GM23248 (cell line): Measurements from ENCODE around the gene CCDC157. TPM values are rescaled to one million over a fixed set of nuclear protein-coding genes. Genes with fewer than 3 reads are reported as not detected.

Experiments used
- DNase-seq: peaks from one replicate; pipeline ENCODE4 v3.0.0-alpha.2; 2015
- H2AFZ ChIP-seq: fragments of 200-600 bp; sonication (generic); 2 replicates; pipeline ENCODE4 v1.6.1; 2016; ENCODE audit warnings: antibody characterized with exemption
- H3F3A ChIP-seq: fragments of 200-600 bp; sonication (generic); 2 replicates; pipeline ENCODE4 v1.6.1; 2016; ENCODE audit warnings: mild to moderate bottlenecking, antibody characterized with exemption, mixed run types; ENCODE audit not compliant: insufficient read depth
- H3K27ac ChIP-seq: fragments of 200-600 bp; sonication (generic); 2 replicates; pipeline ENCODE4 v1.5.1; 2016; ENCODE audit warnings: mild to moderate bottlenecking
- H3K27me3 ChIP-seq: fragments of 200-600 bp; sonication (generic); replicated peaks from 2 replicates; pipeline ENCODE4 v1.6.1; 2016; ENCODE audit warnings: mild to moderate bottlenecking; ENCODE audit not compliant: insufficient read depth
- H3K36me3 ChIP-seq: fragments of 200-600 bp; sonication (generic); 2 replicates; pipeline ENCODE4 v1.6.1; 2016; ENCODE audit warnings: low read depth, mild to moderate bottlenecking
- H3K4me1 ChIP-seq: fragments of 200-600 bp; sonication (generic); 2 replicates; pipeline ENCODE4 v1.6.1; 2016; ENCODE audit warnings: mild to moderate bottlenecking; ENCODE audit not compliant: insufficient read depth
- H3K4me2 ChIP-seq: fragments of 200-600 bp; sonication (generic); one replicate; pipeline ENCODE4 v1.6.1; 2016; ENCODE audit warnings: mild to moderate bottlenecking; ENCODE audit not compliant: unreplicated experiment
- H3K4me3 ChIP-seq: fragments of 200-600 bp; sonication (generic); 2 replicates; pipeline ENCODE4 v1.5.1; 2016; ENCODE audit warnings: mild to moderate bottlenecking
- H3K79me2 ChIP-seq: fragments of 200-600 bp; sonication (generic); 2 replicates; pipeline ENCODE4 v1.6.1; 2016; ENCODE audit warnings: mild to moderate bottlenecking; ENCODE audit not compliant: insufficient read depth
- H3K9ac ChIP-seq: fragments of 200-600 bp; sonication (generic); 2 replicates; pipeline ENCODE4 v1.6.1; 2016; ENCODE audit warnings: mild to moderate bottlenecking
- H3K9me2 ChIP-seq: fragments of 200-600 bp; sonication (generic); 2 replicates; pipeline ENCODE4 v1.6.1; 2016; ENCODE audit warnings: mixed run types, mild to moderate bottlenecking, moderate library complexity; ENCODE audit not compliant: insufficient read depth
- H3K9me3 ChIP-seq: fragments of 200-600 bp; sonication (generic); one replicate; pipeline ENCODE4 v1.6.1; 2017; ENCODE audit warnings: low read depth
- H4K20me1 ChIP-seq: fragments of 200-600 bp; sonication (generic); 2 replicates; pipeline ENCODE4 v1.6.0; 2016; ENCODE audit not compliant: insufficient read depth
- EZH2 ChIP-seq: fragments of 200-600 bp; sonication (generic); IDR thresholded peaks from 2 replicates; pipeline ENCODE4 v1.6.1; 2018; ENCODE audit warnings: antibody characterized with exemption, mild to moderate bottlenecking; ENCODE audit not compliant: insufficient read depth, poor library complexity, severe bottlenecking
- EZH2phosphoT487 ChIP-seq: fragments of 200-600 bp; sonication (generic); IDR thresholded peaks from 2 replicates; pipeline ENCODE4 v1.6.1; 2018; ENCODE audit warnings: antibody characterized with exemption, moderate library complexity, mild to moderate bottlenecking, low read depth; ENCODE audit not compliant: insufficient read depth
- WGBS, 2 experiments: methylation state at CpG; one replicate each; pipeline ENCODE4 v1.1.6; 2015 to 2017; ENCODE audit warnings: low lambda C conversion rate in 2 of 2, low coverage in 1 of 2; ENCODE audit errors: missing lambda C conversion rate in 2 of 2; 5-methylcytosine and 5-hydroxymethylcytosine counted together
- in situ Hi-C: fragments of 300-500 bp; cut with MboI; formaldehyde crosslinking; loops from 2 replicates; pipeline ENCODE4 v1.15.0; 2020
- polyA plus RNA-seq: library from polyadenylated mRNA; unstranded; fragments of >200 nt; fragmentation: Nextera tagmentation; extraction: Ambion mirVana; gene quantifications from 2 replicates; pipeline ENCODE4 v1.2.1, GENCODE V29; 2016
- total RNA-seq: library from RNA; depleted of rRNA; stranded (reverse); fragments of >200 nt; shearing (Covaris generic); gene quantifications from 2 replicates; pipeline ENCODE4 v1.2.3, GENCODE V29; 2014

Gene CCDC157
- total and polyA plus RNA-seq, 2 experiments from 2014 or later, result 2.7 to 5.0 TPM

DNA sequence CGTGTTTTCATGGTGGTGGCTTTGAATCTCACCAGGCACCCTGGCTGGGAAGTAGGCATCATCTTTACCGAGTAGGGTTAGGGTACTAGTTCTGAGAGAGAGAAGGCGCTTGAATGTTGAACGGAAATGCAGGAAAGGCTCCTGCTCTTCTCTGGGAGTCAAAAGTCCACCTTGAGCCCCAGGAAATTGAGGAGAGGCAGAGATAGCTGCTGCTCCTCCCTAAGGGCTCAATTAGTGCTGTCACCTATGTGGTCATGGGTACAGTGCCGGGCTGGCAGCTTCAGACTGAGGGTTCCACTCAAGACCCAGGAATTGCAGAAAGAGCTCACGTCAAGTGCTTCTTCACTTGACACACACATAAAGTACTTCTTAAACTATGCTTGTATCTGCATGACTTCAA is 1.7 kb downstream of the CCDC157 start:
- Histone ChIP-seq H3K36me3 (no peaks in the 10 kb centered on the region), H3K27ac (no peak overlapping the region), H3K4me2 (no peak overlapping the region), H3K9ac (no peak overlapping the region), H3K4me1 (peaks cover 17% of the 10 kb centered on the region; the same call in 1 of the 2 replicates), H2AFZ (no peak overlapping the region), H3K4me3 (no peak overlapping the region), H3K9me2 (no peaks in the 10 kb centered on the region), H3F3A (no peaks in the 10 kb centered on the region), H3K9me3 (no peaks in the 10 kb centered on the region), H3K27me3 (no peaks in the 10 kb centered on the region), H4K20me1 (no peaks in the 10 kb centered on the region), H3K79me2 (peaks cover 30% of the 10 kb centered on the region)
- no peak for DNase-seq
- TF ChIP-seq EZH2phosphoT487 (no peak), EZH2 (no peak)
- in situ Hi-C loops, result no loop called here
- WGBS, 2 experiments, result 93 to 94% methylated on average over 6 of the region's 6 CpGs

- in situ Hi-C loops, result no loop called here
- Histone ChIP-seq H3K27me3 (no peaks in the 10 kb centered on the region), H2AFZ (no peak overlapping the region), H3K9me2 (no peaks in the 10 kb centered on the region), H3K9ac (no peak overlapping the region), H3K4me2 (no peak overlapping the region), H3F3A (no peaks in the 10 kb centered on the region), H3K27ac (no peak overlapping the region), H3K9me3 (no peaks in the 10 kb centered on the region), H3K79me2 (no peaks in the 10 kb centered on the region), H3K36me3 (no peaks in the 10 kb centered on the region), H3K4me1 (no peaks in the 10 kb centered on the region), H3K4me3 (no peak overlapping the region), H4K20me1 (no peaks in the 10 kb centered on the region)
- WGBS, 2 experiments, result 92 to 94% methylated on average over 9 to 10 of the region's 10 CpGs
- no peak for DNase-seq
- TF ChIP-seq EZH2phosphoT487 (no peak), EZH2 (no peak)
Observed at GRCh38 chr22:30361916-30362650, 5.3 kb downstream of the CCDC157 start.

- no peak overlapping the region for H3K4me3 ChIP-seq
- H3K79me2 ChIP-seq, result no peaks in the 10 kb centered on the region
- H3F3A ChIP-seq, result no peaks in the 10 kb centered on the region
- DNase-seq, result no peak
- WGBS, 2 experiments, result 73 to 76% methylated on average over 7 of the region's 7 CpGs
- no peaks in the 10 kb centered on the region for H3K4me1 ChIP-seq
- no peak overlapping the region for H3K4me2 ChIP-seq
- H3K9ac ChIP-seq, result no peak overlapping the region
- no peaks in the 10 kb centered on the region for H3K36me3 ChIP-seq
- no peaks in the 10 kb centered on the region for H3K9me2 ChIP-seq
- H2AFZ ChIP-seq, result no peak overlapping the region
- no peak for TF ChIP-seq EZH2phosphoT487
- no peaks in the 10 kb centered on the region for H4K20me1 ChIP-seq
- in situ Hi-C loops, result no loop called here
- H3K27ac ChIP-seq, result no peak overlapping the region
- H3K9me3 ChIP-seq, result no peaks in the 10 kb centered on the region
- H3K27me3 ChIP-seq, result no peaks in the 10 kb centered on the region
Observed at GRCh38 chr22:30362651-30363281, 6.0 kb downstream of the CCDC157 start.

GRCh38 chr22:30365891-30366290 is 9.1 kb downstream of the CCDC157 start:
- no peak overlapping the region for H3K4me3 ChIP-seq
- no peaks in the 10 kb centered on the region for H3K27me3 ChIP-seq
- H3K4me2 ChIP-seq, result no peak overlapping the region
- H3F3A ChIP-seq, result no peaks in the 10 kb centered on the region
- H3K4me1 ChIP-seq, result no peaks in the 10 kb centered on the region
- no peaks in the 10 kb centered on the region for H3K79me2 ChIP-seq
- H3K9ac ChIP-seq, result no peak overlapping the region
- no peak for DNase-seq
- no peaks in the 10 kb centered on the region for H3K36me3 ChIP-seq
- no peaks in the 10 kb centered on the region for H3K9me3 ChIP-seq
- no peaks in the 10 kb centered on the region for H4K20me1 ChIP-seq
- 85 to 87% methylated on average over 18 of the region's 18 CpGs for WGBS, 2 experiments
- in situ Hi-C loops, result no loop called here
- no peaks in the 10 kb centered on the region for H3K9me2 ChIP-seq
- no peak overlapping the region for H2AFZ ChIP-seq
- no peak for TF ChIP-seq EZH2
- TF ChIP-seq EZH2phosphoT487, result no peak
- no peak overlapping the region for H3K27ac ChIP-seq
